Adipose tissue (tissue), 3 donors: ENCODE measurements around the gene SHROOM2. TPM values are rescaled to one million over a fixed set of nuclear protein-coding genes. Genes with fewer than 3 reads are reported as not detected.

Source experiments
- H3K27ac ChIP-seq: one replicate; pipeline ENCODE4 v1.5.1; 2013; ENCODE audit warnings: low read depth, low read length
- WGBS, 3 donors: extraction: QIAGEN DNeasy Blood & Tissue Kit; methylation state at CpG; one replicate each; pipeline ENCODE4 v1.1.7; 2013; 5-methylcytosine and 5-hydroxymethylcytosine counted together
- polyA plus RNA-seq, 3 donors: library from polyadenylated mRNA; stranded (reverse); fragments of 200-250 nt; gene quantifications; one replicate each; pipeline ENCODE4 v1.2.3, GENCODE V29; 2013
- donor health status: healthy with polysubstance abuse.
- donor health status: Bipolar disorder and iron deficiency.
- donor health status: healthy.

Gene SHROOM2
- polyA plus RNA-seq, 3 donors, result 0.34 to 1.7 (median 0.43) TPM

GRCh38 chrX:9948406-9948805, 162.2 kb downstream of the SHROOM2 start:
- 73 to 90% (median 87%) methylated on average over 9 of the region's 9 CpGs for WGBS, 3 donors

GRCh38 chrX:9952300-9952699, 166.1 kb downstream of the SHROOM2 start:
- H3K27ac ChIP-seq, result no peak overlapping the region
- 55 to 86% (median 69%) methylated on average over 1 of the region's 1 CpG for WGBS, 3 donors

More at GRCh38 chrX:9948406-9948805, 162.2 kb downstream of the SHROOM2 start:
- H3K27ac ChIP-seq, result no peak overlapping the region

GRCh38 chrX:9953396-9953795, 167.2 kb downstream of the SHROOM2 start:
- WGBS, 3 donors, result 82 to 95% (median 90%) methylated on average over 2 of the region's 2 CpGs
- no peak overlapping the region for H3K27ac ChIP-seq

GRCh38 chrX:9955506-9955905, 169.3 kb downstream of the SHROOM2 start:
- no peak overlapping the region for H3K27ac ChIP-seq
- WGBS, 3 donors, result 72 to 85% (median 75%) methylated on average over 6 of the region's 6 CpGs

GRCh38 chrX:9957743-9958142, 171.5 kb downstream of the SHROOM2 start:
- H3K27ac ChIP-seq, result no peak overlapping the region
- WGBS, 3 donors, result 82 to 84% (median 83%) methylated on average over 8 to 9 of the region's 9 CpGs

DNA sequence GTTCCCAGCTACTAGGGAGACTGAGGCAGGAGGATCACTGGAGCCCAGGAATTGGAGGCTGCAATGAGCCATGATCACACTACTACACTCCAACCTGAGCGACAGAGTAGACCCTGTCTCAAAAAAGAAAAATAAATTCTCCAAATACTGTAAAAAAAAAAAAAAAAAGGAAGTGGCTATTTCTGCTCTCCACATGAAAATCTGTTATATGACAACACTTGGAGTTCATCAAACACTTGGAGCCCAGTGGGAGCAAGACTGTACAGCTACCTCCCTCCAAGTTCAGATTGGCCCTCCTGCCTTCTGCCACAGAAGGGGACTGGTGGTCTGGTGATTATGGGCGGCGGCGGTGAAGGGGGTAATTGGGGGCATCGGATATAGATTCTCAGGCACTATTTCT, 172.0 kb downstream of the SHROOM2 start:
- no peak overlapping the region for H3K27ac ChIP-seq
- 76 to 85% (median 77%) methylated on average over 5 of the region's 5 CpGs for WGBS, 3 donors

- WGBS, 3 donors, result 69 to 87% (median 77%) methylated on average over 5 of the region's 5 CpGs
- H3K27ac ChIP-seq, result no peak overlapping the region
These were observed 175.5 kb downstream of the SHROOM2 start for GRCh38 chrX:9961750-9962149.

DNA sequence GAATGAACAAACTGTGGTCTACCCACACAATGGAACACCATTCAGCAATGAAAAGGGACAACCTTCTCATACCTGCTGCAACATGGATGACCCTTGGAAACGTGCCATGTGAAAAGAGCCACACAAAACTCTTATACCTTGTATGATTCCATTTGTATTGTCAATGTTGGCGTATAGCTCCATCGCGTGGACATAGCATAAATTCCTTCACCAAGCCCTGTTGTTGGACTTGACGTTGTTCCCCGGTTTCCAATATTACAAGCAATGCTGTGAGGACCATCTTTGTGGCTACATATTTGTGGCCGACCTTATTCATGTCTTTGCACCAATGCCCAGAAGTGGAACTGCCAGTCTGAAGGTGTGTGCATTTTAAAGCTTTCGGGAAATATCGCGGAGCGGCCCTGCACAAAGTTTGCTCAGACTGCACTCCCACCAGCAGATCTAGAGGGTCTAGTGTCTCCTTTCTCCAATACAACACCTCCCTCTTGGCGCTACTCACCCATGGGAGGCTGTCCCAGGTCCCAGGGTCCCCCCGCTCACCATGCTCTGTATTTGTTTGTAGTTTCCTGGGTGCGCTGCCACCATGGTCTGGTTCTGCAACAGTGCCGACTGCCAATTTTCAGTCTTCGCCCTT, 180.7 kb downstream of the SHROOM2 start, which contains the start of gene CLDN34:
Gene CLDN34 (plus strand): TSS at position 584 of the 634 bp plus-strand sequence. CDS start 0 bp downstream, at position 584.
- 88 to 93% (median 93%) methylated on average over 16 of the region's 16 CpGs for whole genome bisulfite sequencing, 3 donors
- no peak within 1 kb of the TSS for H3K27ac ChIP-seq

GRCh38 chrX:9977635-9978034, 191.4 kb downstream of the SHROOM2 start:
- WGBS, 3 donors, result 62 to 83% (median 72%) methylated on average over 3 of the region's 3 CpGs
- no peak overlapping the region for H3K27ac ChIP-seq

DNA sequence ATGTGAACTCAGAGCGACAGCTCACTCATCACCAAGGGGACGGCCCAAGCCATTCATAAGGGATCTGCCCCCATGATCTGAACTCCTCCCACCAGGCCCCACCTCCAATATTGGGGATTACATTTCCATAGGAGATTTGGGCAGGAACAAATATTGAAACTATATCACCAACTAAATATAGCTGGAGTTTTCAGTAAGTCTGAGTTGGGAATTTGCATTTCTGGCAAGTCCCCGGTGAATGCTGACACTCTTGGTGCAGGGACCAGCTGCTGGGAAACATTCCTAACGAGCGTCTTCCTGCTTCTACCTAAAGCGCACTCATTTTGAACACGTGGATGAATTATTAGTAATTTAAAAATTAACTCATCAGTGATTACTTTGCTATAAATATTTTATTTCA, 194.2 kb downstream of the SHROOM2 start:
- WGBS, 3 donors, result 76 to 79% (median 78%) methylated on average over 7 of the region's 7 CpGs
- H3K27ac ChIP-seq, result no peak overlapping the region

DNA sequence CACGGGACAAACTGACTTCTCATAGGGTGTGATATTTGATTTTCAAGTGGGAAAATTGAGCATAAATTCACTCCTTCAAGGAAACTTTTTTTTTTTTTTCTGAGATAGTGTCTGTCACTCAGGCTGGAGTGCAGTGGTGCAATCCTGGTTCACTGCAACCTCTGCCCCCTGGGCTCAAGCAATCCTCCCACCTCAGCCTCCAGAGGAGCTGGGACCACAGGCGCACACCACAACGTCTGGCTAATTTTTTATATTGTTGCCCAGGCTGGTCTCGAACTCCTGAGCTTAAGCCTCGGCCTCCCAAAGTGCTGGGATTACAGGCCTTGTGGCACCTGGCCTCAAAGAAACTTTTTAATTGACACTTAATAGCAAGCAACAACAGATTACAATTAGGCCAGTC, 194.7 kb downstream of the SHROOM2 start:
- no peak overlapping the region for H3K27ac ChIP-seq
- WGBS, 3 donors, result 72 to 84% (median 75%) methylated on average over 5 of the region's 5 CpGs

GRCh38 chrX:9983441-9983840, 197.2 kb downstream of the SHROOM2 start:
- whole genome bisulfite sequencing, 3 donors, result 80 to 93% (median 81%) methylated on average over 9 to 18 of the region's 18 CpGs
- no peak overlapping the region for H3K27ac ChIP-seq

DNA sequence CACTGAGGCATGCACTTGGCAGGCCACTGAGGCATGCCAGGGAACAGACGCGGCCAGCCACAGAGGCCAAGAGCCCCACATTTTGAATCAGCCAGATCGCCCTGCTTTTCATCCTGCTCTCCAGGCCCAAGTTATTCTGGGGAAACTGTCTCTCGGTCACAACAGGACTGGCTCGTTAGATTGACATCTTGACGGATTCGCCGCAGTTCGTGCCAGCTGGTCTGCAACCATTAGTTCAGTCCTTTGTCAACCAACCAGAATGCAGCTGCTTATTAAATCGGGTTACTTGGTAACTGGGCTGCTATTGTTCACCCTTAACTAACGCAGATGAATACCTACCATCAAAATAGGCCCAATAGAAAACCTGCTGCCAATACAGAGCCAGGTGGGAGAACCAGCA, 197.6 kb downstream of the SHROOM2 start:
- WGBS, 3 donors, result 91 to 96% (median 95%) methylated on average over 11 of the region's 11 CpGs

DNA sequence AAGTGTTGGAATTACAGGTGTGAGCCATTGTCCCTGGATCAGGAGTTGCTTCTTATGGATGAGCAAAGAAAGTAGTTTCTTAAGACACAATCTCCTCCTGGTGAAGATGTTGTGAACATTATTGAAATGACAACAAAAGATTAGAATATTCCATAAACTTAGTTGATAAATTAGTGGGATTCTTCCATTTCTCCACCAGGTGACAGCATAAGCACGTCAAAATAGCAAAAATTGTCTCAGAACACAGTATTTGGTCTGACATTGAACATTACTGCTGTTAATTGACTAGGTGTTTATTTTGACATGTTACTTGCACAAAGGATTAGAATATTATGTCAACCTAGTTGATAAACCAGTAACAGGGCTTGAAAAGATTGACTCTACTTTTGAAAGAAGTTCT, 202.5 kb downstream of the SHROOM2 start:
- H3K27ac ChIP-seq, result no peak overlapping the region
- 20 to 44% (median 22%) methylated on average over 1 of the region's 1 CpG for WGBS, 3 donors

More for the DNA sequence above, 197.6 kb downstream of the SHROOM2 start:
- H3K27ac ChIP-seq, result no peak overlapping the region

GRCh38 chrX:9992061-9992460, 205.8 kb downstream of the SHROOM2 start:
- WGBS, 3 donors, result 91 to 97% (median 97%) methylated on average over 22 to 28 of the region's 28 CpGs
- H3K27ac ChIP-seq, result no peak overlapping the region

GRCh38 chrX:9992724-9993123, 206.5 kb downstream of the SHROOM2 start:
- WGBS, 3 donors, result 94 to 100% (median 98%) methylated on average over 13 to 18 of the region's 18 CpGs
- H3K27ac ChIP-seq, result no peak overlapping the region

- WGBS, 3 donors, result 20 to 28% (median 22%) methylated on average over 18 of the region's 18 CpGs
- H3K27ac ChIP-seq, result no peak overlapping the region
These were observed 209.7 kb downstream of the SHROOM2 start for GRCh38 chrX:9995855-9996339.

DNA sequence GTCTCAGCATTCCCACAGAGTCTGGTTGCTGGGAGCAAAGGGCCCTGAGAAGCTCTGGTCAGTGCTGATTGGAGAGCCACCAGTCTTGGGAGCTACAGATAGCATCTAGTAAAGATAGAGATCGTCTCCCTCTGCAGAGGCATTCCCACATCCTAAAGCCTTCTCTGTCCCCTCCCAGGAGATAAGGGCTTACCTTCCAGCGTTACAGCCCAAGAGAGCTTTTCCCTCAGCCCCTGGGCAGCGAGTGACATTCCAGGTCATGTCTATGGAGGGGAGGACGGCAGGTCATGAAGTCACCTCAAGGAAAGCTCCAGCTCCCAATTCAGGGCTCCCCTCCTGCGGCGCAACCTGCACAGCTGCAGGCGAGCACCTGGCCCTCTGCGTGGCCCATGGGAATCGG, 210.8 kb downstream of the SHROOM2 start:
- 90 to 97% (median 96%) methylated on average over 6 to 9 of the region's 9 CpGs for WGBS, 3 donors
- no peak overlapping the region for H3K27ac ChIP-seq

DNA sequence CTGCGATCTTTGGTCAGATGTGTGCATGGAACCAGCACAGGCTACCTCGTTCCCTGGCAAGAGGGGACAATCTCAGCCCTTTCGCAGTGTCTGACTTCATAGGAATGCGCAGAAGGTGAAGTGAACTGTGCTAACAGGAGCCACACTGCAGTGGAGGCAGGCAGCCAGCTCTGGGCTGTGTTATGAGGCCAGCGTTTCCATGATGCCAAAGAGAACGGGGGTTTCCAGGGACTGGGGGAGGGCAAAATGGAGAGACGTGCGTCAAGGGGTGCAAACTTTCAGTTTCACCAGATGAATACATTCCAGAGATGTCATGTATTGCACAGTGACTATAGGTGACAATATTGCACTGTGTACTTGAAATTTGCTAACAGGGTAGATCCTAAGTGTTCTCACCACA, 211.3 kb downstream of the SHROOM2 start:
- WGBS, 3 donors, result 89% methylated on average over 8 of the region's 8 CpGs
- no peak overlapping the region for H3K27ac ChIP-seq
